Omental fat pad (tissue), 4 donors: ENCODE results near the gene SYNPO2. TPM values are rescaled to one million over a fixed set of nuclear protein-coding genes. Genes with fewer than 3 reads are reported as not detected.
"Not testable (repeated sequence)": the region's sequence is repeated elsewhere in the genome, so short reads cannot be mapped to it uniquely, and the experiment has no call there.

ENCODE experiments used
- ATAC-seq: fragments of 150-250 bp; one replicate; pipeline ENCODE4 v1.9.1; 2016; ENCODE audit warnings: mild to moderate bottlenecking, moderate library complexity; ENCODE audit not compliant: low FRiP score
- DNase-seq: peaks from one replicate; pipeline ENCODE4 v3.0.0-alpha.2; 2019; ENCODE audit warnings: low spot score
- total RNA-seq, 4 donors: library from RNA; depleted of rRNA; stranded (reverse); fragments of >200 nt; gene quantifications; one replicate each; pipeline ENCODE4 v1.1.0, GENCODE V29; 2016
- TF ChIP-seq, protein P1 (sequence below), 3 donors: fragments of 450-650 bp; IDR thresholded peaks; one replicate each; pipeline ENCODE4 v1.5.1; 2016 to 2017; ENCODE audit warnings: antibody characterized with exemption in 3 of 3, mild to moderate bottlenecking in 3 of 3, moderate library complexity in 2 of 3

Gene SYNPO2
- total RNA-seq, 4 donors from 2014 or later: 23.3 to 72.0 (median 41.3) TPM

DNA sequence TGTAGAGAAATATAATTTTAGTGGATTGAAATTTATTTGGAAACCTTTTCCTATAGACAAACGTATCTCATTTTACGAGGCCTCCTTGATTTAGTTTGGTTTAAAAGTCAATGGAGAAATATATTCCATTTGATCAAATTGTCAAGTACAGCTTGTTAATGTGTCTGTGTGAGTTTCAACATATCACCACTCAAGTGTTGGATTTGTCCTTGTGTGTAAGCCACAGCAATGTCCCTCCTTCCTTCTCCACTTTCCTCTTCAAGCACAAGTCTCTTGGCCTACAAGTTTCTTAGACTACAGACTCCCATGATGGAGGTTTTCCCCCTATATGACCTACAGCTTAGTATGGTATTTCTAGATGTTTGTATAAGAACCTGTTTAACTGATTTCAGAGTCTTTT is 104.7 kb downstream of the SYNPO2 start:
- DNase-seq: no peak
- ATAC-seq: no peak
- TF ChIP-seq, protein P1, sequence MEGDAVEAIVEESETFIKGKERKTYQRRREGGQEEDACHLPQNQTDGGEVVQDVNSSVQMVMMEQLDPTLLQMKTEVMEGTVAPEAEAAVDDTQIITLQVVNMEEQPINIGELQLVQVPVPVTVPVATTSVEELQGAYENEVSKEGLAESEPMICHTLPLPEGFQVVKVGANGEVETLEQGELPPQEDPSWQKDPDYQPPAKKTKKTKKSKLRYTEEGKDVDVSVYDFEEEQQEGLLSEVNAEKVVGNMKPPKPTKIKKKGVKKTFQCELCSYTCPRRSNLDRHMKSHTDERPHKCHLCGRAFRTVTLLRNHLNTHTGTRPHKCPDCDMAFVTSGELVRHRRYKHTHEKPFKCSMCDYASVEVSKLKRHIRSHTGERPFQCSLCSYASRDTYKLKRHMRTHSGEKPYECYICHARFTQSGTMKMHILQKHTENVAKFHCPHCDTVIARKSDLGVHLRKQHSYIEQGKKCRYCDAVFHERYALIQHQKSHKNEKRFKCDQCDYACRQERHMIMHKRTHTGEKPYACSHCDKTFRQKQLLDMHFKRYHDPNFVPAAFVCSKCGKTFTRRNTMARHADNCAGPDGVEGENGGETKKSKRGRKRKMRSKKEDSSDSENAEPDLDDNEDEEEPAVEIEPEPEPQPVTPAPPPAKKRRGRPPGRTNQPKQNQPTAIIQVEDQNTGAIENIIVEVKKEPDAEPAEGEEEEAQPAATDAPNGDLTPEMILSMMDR (IDR thresholded peaks at IDR 0.05): no peak

DNA sequence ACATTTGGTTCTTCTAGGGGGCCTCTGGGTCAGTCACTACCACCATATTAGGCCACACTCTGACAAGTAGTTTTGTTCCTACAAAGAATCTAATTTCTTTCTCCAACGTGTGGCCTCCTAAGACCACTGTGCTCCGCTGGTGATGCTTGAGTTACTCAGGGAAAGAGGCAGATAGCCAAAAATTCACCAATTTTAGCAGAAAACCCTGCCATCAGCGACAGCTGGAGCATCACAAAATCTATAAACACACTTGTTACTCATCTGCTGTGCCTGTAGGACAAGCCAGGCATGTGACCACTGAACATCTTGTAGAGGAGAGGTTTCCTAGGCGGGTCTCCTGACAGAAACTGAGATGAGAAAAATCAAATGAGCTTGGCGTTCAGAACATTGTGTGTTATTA is 105.4 kb downstream of the SYNPO2 start:
- TF ChIP-seq, protein P1 (IDR thresholded peaks at IDR 0.05): no peak
- no peak for ATAC-seq
- DNase-seq: no peak

DNA sequence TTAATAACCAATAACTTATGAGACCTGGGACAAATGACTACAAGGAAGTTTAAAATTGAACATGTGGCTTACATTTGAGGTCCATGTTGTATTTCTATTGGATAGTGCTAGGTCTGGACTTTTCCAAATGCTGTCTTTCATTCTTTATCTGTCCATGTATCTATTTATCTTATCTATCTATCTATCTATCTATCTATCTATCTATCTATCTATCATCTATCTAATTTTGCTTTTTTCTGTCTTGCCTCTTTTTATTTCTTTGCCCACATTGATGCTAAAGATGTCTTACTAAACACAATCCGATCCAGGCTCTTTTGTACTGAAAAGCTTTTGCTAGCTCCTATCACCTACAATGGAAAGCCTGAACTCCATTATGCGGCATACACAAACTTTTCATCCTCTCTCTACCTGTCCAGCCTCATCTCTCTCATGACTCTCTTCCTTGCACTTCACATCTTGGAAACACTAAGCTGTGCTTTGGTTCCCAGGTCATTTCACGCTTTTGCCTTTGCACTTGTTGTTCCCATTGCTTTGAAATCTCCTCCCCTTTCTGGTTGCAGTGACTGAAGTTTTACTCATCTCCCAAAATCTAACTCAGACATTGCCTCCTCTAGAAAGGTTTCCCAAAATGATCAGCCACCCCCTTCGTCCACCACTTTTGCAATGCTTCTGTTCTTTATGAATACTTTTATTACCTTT is 107.2 kb downstream of the SYNPO2 start:
- TF ChIP-seq, protein P1 (IDR thresholded peaks at IDR 0.05): no peak
- DNase-seq (no peak), ATAC-seq (no peak)

DNA sequence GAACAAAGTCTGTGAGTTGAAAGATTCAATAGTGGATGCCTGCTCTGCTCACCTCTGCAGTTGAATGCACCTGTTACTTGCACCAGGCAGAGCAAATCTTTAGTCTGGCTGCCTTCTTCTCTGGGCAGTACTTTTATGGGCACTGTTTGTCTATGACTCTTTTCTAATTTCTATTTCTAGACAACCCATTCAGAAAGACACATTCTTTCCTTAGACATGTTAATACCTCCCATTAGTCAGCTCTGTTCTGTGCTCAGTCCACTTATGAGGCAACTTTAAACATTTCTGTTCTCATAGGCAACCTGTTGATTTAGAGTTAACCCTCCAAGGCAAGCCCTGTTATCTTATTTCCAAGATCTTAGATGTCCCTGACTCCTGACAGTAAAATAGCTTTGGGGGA is 108.9 kb downstream of the SYNPO2 start:
- TF ChIP-seq, protein P1 (IDR thresholded peaks at IDR 0.05): no peak
- DNase-seq (no peak), ATAC-seq (no peak)

DNA sequence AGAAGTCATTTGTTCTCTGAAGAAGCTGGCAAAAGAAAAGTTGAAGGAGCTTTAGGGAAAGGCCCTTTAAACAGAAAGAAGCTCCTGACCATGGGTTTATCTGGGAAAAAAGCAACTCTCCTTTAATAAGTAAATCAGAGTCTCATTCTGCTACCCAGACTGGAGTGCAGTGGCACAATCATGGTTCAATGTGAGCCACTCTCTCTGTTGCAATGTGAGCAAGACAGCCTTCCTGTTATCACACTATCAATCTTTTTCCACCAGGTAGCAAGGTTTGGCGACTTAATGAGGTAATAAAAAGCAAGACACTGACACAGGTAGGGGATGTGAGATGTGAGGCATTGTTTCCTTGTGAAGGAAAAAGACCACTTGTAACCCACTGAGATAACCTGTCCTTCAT is 111.3 kb downstream of the SYNPO2 start:
- ATAC-seq: no peak

DNA sequence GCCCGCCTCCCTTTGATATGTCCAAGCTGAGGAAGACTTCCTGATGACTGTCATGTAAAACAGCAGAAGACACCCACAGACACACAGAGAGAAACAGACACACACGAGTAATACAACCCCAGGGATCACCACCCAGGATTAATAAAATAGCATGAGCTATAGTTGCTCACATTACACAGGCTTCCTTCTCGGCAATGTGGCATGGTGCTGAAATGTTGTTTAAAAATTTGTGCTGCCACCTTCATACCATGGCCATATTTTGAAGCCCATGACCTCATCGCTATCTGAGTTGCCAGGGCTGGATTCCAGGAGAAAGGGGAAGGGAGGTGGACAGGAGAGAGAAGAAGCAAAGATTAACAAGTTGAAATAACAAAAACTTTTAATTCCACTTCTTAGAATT is 111.7 kb downstream of the SYNPO2 start:
- ATAC-seq: no peak
- no peak for DNase-seq
- TF ChIP-seq, protein P1 (IDR thresholded peaks at IDR 0.05): no peak

More for the DNA sequence above, 111.3 kb downstream of the SYNPO2 start:
- DNase-seq: no peak
- TF ChIP-seq, protein P1 (IDR thresholded peaks at IDR 0.05): no peak

DNA sequence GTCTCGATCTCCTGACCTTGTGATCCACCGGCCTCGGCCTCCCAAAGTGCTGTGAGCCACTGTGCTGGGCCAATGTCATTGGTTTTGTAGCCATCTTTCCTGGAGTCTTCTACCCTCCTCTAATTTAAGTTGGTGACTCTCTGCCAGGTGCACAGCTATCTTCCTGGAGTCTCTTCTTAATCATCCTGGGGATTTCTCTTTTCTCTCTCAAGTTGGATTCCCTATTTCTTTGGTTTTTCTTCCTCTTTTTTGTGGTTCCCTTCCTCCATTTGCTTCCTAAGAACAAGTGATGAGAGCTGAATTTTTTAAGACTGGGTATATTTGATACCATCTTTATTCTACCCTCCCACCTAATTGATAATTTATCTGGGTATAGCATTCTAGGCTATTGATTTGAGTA is 113.8 kb downstream of the SYNPO2 start:
- ATAC-seq: no peak
- DNase-seq: no peak
- TF ChIP-seq, protein P1 (IDR thresholded peaks at IDR 0.05): no peak

DNA sequence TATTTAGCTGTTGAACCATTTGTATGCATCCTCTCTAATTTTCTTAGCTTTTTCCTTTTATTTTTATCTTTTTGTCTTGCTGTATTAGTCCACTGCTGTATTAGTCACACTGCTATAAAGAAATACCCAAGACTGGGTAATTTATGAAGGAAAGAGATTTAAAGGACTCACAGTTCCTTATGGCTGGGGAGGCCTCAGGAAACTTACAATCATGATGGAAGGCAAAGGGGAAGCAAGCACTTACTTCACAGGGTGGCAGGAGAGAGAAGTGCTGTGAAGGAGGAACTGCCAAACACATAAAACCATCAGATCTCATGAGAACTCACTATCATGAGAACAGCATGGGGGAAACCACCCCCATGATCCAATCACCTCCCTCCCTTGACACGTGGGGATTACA is 114.3 kb downstream of the SYNPO2 start:
- not testable (repeated sequence) for DNase-seq, ATAC-seq
